ENCODE measurements around the gene RAMACL. TPM values are rescaled to one million over a fixed set of nuclear protein-coding genes. Genes with fewer than 3 reads are reported as not detected.
A peak's percentile ranks its signal among the peaks of the same experiment; 100 is the strongest.
"Not testable (repeated sequence)": the region's sequence is repeated elsewhere in the genome, so short reads cannot be mapped to it uniquely, and the experiment has no call there.

Gene RAMACL
- total RNA-seq, 1 experiment from 2014 or later = 3.6 TPM

DNA sequence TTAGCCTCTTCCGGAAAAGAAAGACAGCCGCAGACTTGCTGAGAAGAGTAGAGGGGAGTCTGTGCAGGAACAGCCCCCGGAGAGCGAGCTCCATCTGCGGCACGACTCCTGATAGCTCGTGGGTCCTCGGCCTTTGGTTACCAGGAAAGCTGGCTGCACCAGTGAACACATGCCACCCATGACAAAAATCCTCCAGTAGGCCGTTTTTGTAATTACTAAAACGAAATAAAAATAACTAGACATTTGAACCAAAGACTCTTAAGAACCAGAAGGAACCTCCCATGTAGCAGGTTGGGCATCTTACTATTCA is 42.2 kb downstream of the RAMACL start:
- no peak for DNase-seq
- H4K20me1 ChIP-seq (ENCODE audit: insufficient read depth, low read depth, low read length) = no peaks in the 10 kb centered on the region
- H3K9ac ChIP-seq (ENCODE audit: low read length) = no peak overlapping the region
- no peak overlapping the region for H3K27ac ChIP-seq (ENCODE audit: low read length)
- no peak overlapping the region for H3K4me3 ChIP-seq (ENCODE audit: low read length)
- H3K36me3 ChIP-seq (ENCODE audit: insufficient read depth, low read length) = no peaks in the 10 kb centered on the region
- H2AFZ ChIP-seq (ENCODE audit: low read length) = no peak overlapping the region
- no peaks in the 10 kb centered on the region for H3K9me3 ChIP-seq (ENCODE audit: low read length)
- H3K9me2 ChIP-seq (replicated peaks; ENCODE audit: insufficient read depth, low read length) = no peaks in the 10 kb centered on the region
- no peaks in the 10 kb centered on the region for H3K27me3 ChIP-seq (ENCODE audit: low read length)
- no peaks in the 10 kb centered on the region for H3K79me2 ChIP-seq (ENCODE audit: low read length)
- no peak overlapping the region for H3K4me2 ChIP-seq (ENCODE audit: low read depth, low read length, poor library complexity, severe bottlenecking)
- H3K4me1 ChIP-seq (ENCODE audit: low read length) = peaks cover 47% of the 10 kb centered on the region

DNA sequence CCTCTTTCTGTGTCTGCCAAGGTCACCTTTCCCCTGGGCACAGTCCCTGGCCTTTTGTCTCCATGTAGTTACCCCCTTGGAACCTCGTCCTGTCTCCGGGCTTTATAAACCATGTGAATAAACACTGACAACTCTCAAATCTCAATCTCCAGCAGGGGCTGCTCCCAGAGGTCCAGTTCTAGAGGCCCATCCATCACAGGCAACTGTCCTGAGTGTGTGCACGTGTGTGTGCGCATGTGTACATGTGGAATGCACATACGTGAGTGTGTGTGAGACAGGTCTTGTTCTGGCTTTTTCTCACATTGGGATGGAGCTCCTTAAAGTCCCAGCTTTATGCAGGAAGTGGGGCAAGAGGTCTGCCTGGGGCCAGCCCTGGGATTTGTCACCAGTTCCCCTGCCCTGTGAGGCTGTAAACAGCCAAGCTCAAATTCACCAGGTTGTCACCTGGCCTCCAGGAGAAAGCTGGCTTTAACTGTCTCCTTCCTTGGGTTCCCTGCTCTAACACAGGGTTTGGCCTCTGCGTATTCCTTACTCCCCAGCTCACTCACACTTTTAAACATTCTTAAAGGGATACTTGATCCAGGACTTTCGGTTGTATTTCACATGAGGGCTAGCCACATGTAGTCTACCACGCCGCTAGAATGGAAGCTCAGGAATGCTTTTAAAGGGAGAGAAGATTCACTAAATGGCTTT is 42.7 kb downstream of the RAMACL start:
- DNase-seq = no peak

DNA sequence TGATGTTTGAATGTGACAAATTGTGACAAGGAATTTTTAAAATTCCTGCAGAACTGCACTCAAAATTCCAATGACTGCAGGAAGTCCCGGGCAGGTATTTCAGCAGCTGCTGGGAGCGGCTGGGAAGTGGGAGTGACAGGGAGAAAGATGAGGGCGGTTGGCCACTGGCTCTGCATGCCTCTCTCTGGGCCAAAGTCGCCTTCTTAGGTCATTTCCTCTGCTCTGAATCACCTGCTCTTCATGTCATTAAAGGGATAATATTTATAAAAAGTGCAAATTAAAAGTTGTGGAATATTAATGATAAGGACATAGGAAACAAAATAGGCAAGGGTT is 43.9 kb downstream of the RAMACL start:
- Histone ChIP-seq H2AFZ (ENCODE audit: low read length) (no peak overlapping the region), H3K4me2 (ENCODE audit: low read depth, low read length, poor library complexity, severe bottlenecking) (peak overlapping the region; percentile 69), H3K4me1 (ENCODE audit: low read length) (peaks cover 52% of the 10 kb centered on the region), H3K36me3 (ENCODE audit: insufficient read depth, low read length) (no peaks in the 10 kb centered on the region), H3K4me3 (ENCODE audit: low read length) (no peak overlapping the region), H3K27me3 (ENCODE audit: low read length) (no peaks in the 10 kb centered on the region), H4K20me1 (ENCODE audit: insufficient read depth, low read depth, low read length) (no peaks in the 10 kb centered on the region), H3K79me2 (ENCODE audit: low read length) (no peaks in the 10 kb centered on the region), H3K9ac (ENCODE audit: low read length) (no peak overlapping the region), H3K27ac (ENCODE audit: low read length) (peak overlapping the region; percentile 82), H3K9me2 (replicated peaks; ENCODE audit: insufficient read depth, low read length) (no peaks in the 10 kb centered on the region), H3K9me3 (ENCODE audit: low read length) (no peaks in the 10 kb centered on the region)
- no peak for DNase-seq

More for the DNA sequence above, 42.7 kb downstream of the RAMACL start:
- Histone ChIP-seq H4K20me1 (ENCODE audit: insufficient read depth, low read depth, low read length) (no peaks in the 10 kb centered on the region), H3K27ac (ENCODE audit: low read length) (no peak overlapping the region), H3K9ac (ENCODE audit: low read length) (no peak overlapping the region), H3K36me3 (ENCODE audit: insufficient read depth, low read length) (no peaks in the 10 kb centered on the region), H3K4me3 (ENCODE audit: low read length) (no peak overlapping the region), H3K79me2 (ENCODE audit: low read length) (no peaks in the 10 kb centered on the region), H3K4me2 (ENCODE audit: low read depth, low read length, poor library complexity, severe bottlenecking) (no peak overlapping the region), H3K4me1 (ENCODE audit: low read length) (peaks cover 43% of the 10 kb centered on the region), H3K9me2 (replicated peaks; ENCODE audit: insufficient read depth, low read length) (no peaks in the 10 kb centered on the region), H2AFZ (ENCODE audit: low read length) (no peak overlapping the region), H3K9me3 (ENCODE audit: low read length) (no peaks in the 10 kb centered on the region), H3K27me3 (ENCODE audit: low read length) (no peaks in the 10 kb centered on the region)

GRCh38 chr6:166541876-166542579 is 44.5 kb downstream of the RAMACL start:
- H3K79me2 ChIP-seq (ENCODE audit: low read length) = no peaks in the 10 kb centered on the region
- no peaks in the 10 kb centered on the region for H3K27me3 ChIP-seq (ENCODE audit: low read length)
- H3K9me3 ChIP-seq (ENCODE audit: low read length) = no peaks in the 10 kb centered on the region
- no peaks in the 10 kb centered on the region for H4K20me1 ChIP-seq (ENCODE audit: insufficient read depth, low read depth, low read length)
- H3K4me3 ChIP-seq (ENCODE audit: low read length) = peak overlapping the region; percentile 58
- H3K36me3 ChIP-seq (ENCODE audit: insufficient read depth, low read length) = no peaks in the 10 kb centered on the region
- H3K4me2 ChIP-seq (ENCODE audit: low read depth, low read length, poor library complexity, severe bottlenecking) = peak overlapping the region; percentile 69
- peaks cover 57% of the 10 kb centered on the region for H3K4me1 ChIP-seq (ENCODE audit: low read length)
- no peaks in the 10 kb centered on the region for H3K9me2 ChIP-seq (replicated peaks; ENCODE audit: insufficient read depth, low read length)
- H3K27ac ChIP-seq (ENCODE audit: low read length) = peak overlapping the region; percentile 82
- peak overlapping the region; percentile 70 for H2AFZ ChIP-seq (ENCODE audit: low read length)
- peak; percentile 68 for DNase-seq
- H3K9ac ChIP-seq (ENCODE audit: low read length) = peak overlapping the region; percentile 65

GRCh38 chr6:166541366-166541765 is 45.1 kb downstream of the RAMACL start:
- no peak for DNase-seq
- Histone ChIP-seq H3K9me3 (ENCODE audit: low read length) (no peaks in the 10 kb centered on the region), H3K27me3 (ENCODE audit: low read length) (no peaks in the 10 kb centered on the region), H3K27ac (ENCODE audit: low read length) (peak overlapping the region; percentile 82), H3K9ac (ENCODE audit: low read length) (peak overlapping the region; percentile 65), H3K4me1 (ENCODE audit: low read length) (peaks cover 63% of the 10 kb centered on the region), H3K79me2 (ENCODE audit: low read length) (no peaks in the 10 kb centered on the region), H4K20me1 (ENCODE audit: insufficient read depth, low read depth, low read length) (no peaks in the 10 kb centered on the region), H3K9me2 (replicated peaks; ENCODE audit: insufficient read depth, low read length) (no peaks in the 10 kb centered on the region), H3K4me2 (ENCODE audit: low read depth, low read length, poor library complexity, severe bottlenecking) (peak overlapping the region; percentile 69), H2AFZ (ENCODE audit: low read length) (peak overlapping the region; percentile 70), H3K4me3 (ENCODE audit: low read length) (peak overlapping the region; percentile 58), H3K36me3 (ENCODE audit: insufficient read depth, low read length) (no peaks in the 10 kb centered on the region)

DNA sequence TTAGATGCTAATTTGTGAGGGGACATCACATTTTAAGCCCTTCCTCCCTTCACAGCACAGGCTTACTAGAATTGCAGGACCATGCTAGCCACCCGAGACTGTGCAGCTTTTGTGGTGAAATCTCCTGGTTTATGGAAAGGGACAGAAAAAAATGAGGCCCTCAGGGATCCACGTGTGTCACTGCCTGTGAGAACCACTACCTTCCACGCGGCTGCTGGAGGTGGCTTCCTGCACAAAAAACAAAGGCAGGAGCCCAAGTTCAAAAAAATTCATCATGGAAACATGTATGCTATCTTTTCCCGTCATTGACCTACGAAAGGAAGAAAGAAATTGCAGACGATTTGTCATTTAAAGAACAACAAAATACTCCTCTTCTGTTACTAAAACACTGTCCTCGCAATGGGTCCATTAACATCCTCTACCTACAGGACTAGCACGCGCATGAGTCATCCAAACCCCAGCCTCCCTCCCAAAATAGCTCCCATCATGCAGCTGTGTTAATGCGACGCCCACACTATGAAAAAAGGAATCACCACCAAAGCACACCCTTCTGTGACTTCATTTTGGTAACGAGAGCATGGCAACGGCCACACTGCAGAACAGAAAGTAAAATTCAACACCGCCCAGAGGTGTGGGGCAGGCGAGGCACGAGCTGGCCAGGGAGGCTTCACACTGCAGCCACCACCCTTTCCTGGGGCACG is 45.7 kb downstream of the RAMACL start:
- peak overlapping the region; percentile 70 for H2AFZ ChIP-seq (ENCODE audit: low read length)
- peak overlapping the region; percentile 65 for H3K9ac ChIP-seq (ENCODE audit: low read length)
- peak overlapping the region; percentile 69 for H3K4me2 ChIP-seq (ENCODE audit: low read depth, low read length, poor library complexity, severe bottlenecking)
- H3K9me2 ChIP-seq (replicated peaks; ENCODE audit: insufficient read depth, low read length) = no peaks in the 10 kb centered on the region
- H3K9me3 ChIP-seq (ENCODE audit: low read length) = no peaks in the 10 kb centered on the region
- peak; percentile 90 for DNase-seq
- H3K36me3 ChIP-seq (ENCODE audit: insufficient read depth, low read length) = no peaks in the 10 kb centered on the region
- H4K20me1 ChIP-seq (ENCODE audit: insufficient read depth, low read depth, low read length) = no peaks in the 10 kb centered on the region
- peak overlapping the region; percentile 82 for H3K27ac ChIP-seq (ENCODE audit: low read length)
- H3K4me3 ChIP-seq (ENCODE audit: low read length) = peak overlapping the region; percentile 58
- no peaks in the 10 kb centered on the region for H3K27me3 ChIP-seq (ENCODE audit: low read length)
- H3K79me2 ChIP-seq (ENCODE audit: low read length) = no peaks in the 10 kb centered on the region
- peaks cover 69% of the 10 kb centered on the region for H3K4me1 ChIP-seq (ENCODE audit: low read length)

- H3K79me2 ChIP-seq (ENCODE audit: low read length) = no peaks in the 10 kb centered on the region
- H2AFZ ChIP-seq (ENCODE audit: low read length) = no peak overlapping the region
- no peak overlapping the region for H3K4me2 ChIP-seq (ENCODE audit: low read depth, low read length, poor library complexity, severe bottlenecking)
- H3K36me3 ChIP-seq (ENCODE audit: insufficient read depth, low read length) = no peaks in the 10 kb centered on the region
- no peaks in the 10 kb centered on the region for H3K9me3 ChIP-seq (ENCODE audit: low read length)
- no peak for DNase-seq
- H3K4me3 ChIP-seq (ENCODE audit: low read length) = no peak overlapping the region
- H4K20me1 ChIP-seq (ENCODE audit: insufficient read depth, low read depth, low read length) = no peaks in the 10 kb centered on the region
- H3K27me3 ChIP-seq (ENCODE audit: low read length) = no peaks in the 10 kb centered on the region
- H3K9me2 ChIP-seq (replicated peaks; ENCODE audit: insufficient read depth, low read length) = no peaks in the 10 kb centered on the region
- no peak overlapping the region for H3K27ac ChIP-seq (ENCODE audit: low read length)
- H3K4me1 ChIP-seq (ENCODE audit: low read length) = peaks cover 82% of the 10 kb centered on the region
- no peak overlapping the region for H3K9ac ChIP-seq (ENCODE audit: low read length)
Observed at GRCh38 chr6:166539543-166539942, 46.9 kb downstream of the RAMACL start.

GRCh38 chr6:166539011-166539385 is 47.5 kb downstream of the RAMACL start:
- not testable (repeated sequence) for H3K27ac ChIP-seq (ENCODE audit: low read length); H3K9me3 ChIP-seq (ENCODE audit: low read length); H3K9me2 ChIP-seq (replicated peaks; ENCODE audit: insufficient read depth, low read length); H3K4me3 ChIP-seq (ENCODE audit: low read length); H3K27me3 ChIP-seq (ENCODE audit: low read length); H4K20me1 ChIP-seq (ENCODE audit: insufficient read depth, low read depth, low read length); DNase-seq; H3K9ac ChIP-seq (ENCODE audit: low read length); H3K79me2 ChIP-seq (ENCODE audit: low read length); H3K4me2 ChIP-seq (ENCODE audit: low read depth, low read length, poor library complexity, severe bottlenecking); H3K36me3 ChIP-seq (ENCODE audit: insufficient read depth, low read length); H2AFZ ChIP-seq (ENCODE audit: low read length)
- H3K4me1 ChIP-seq (ENCODE audit: low read length) = peaks cover 87% of the 10 kb centered on the region

Data from Karpas-422 (cell line).